AG08395 (cell line): ENCODE results near the gene CLEC14A.

Experiments
- DNase-seq: peaks from one replicate; pipeline ENCODE4 v3.0.0; 2012; ENCODE audit warnings: mixed read lengths, low spot score

The CLEC14A gene

GRCh38 chr14:38205949-38206665, 49.8 kb downstream of the CLEC14A start:
- no peak for DNase-seq

GRCh38 chr14:38205119-38205813, 50.6 kb downstream of the CLEC14A start:
- no peak for DNase-seq

- no peak for DNase-seq
Measured at GRCh38 chr14:38204719-38205115, 51.2 kb downstream of the CLEC14A start.
